HL-60 (cell line): ENCODE results near the gene GOLGA8N.
A peak's percentile ranks its signal among the peaks of the same experiment; 100 is the strongest.

Experiments
- DNase-seq, 2 experiments: peaks; one replicate each; pipeline ENCODE4 v3.0.0-alpha.2; 2010 to 2020; ENCODE audit warnings: low read depth in 1 of 2, low spot score in 1 of 2
- H3K27ac ChIP-seq: fragments of 250-450 bp; sonication (Bioruptor Pico); replicated peaks from 2 replicates; pipeline ENCODE4 v1.5.1; 2020; ENCODE audit warnings: mild to moderate bottlenecking, moderate library complexity
- H3K27me3 ChIP-seq: fragments of 250-450 bp; sonication (Bioruptor Pico); 2 replicates; pipeline ENCODE4 v1.5.1; 2021; ENCODE audit warnings: mild to moderate bottlenecking, moderate library complexity; ENCODE audit not compliant: insufficient read depth, poor library complexity, severe bottlenecking
- H3K4me3 ChIP-seq: replicated peaks from 2 replicates; pipeline ENCODE4 v1.5.1; 2011; ENCODE audit warnings: mild to moderate bottlenecking, control low read depth, low read length; ENCODE audit not compliant: insufficient read depth
- CTCF ChIP-seq: IDR thresholded peaks from one replicate; pipeline ENCODE4 v1.5.1; 2011; ENCODE audit warnings: low read length, control low read depth, inconsistent platforms; ENCODE audit not compliant: insufficient read depth
- GABPA ChIP-seq: IDR thresholded peaks from 2 replicates; pipeline ENCODE4 v1.6.1; 2012; ENCODE audit warnings: low read depth
- POLR2AphosphoS5 ChIP-seq: IDR thresholded peaks from 2 replicates; pipeline ENCODE4 v1.6.1; 2012; ENCODE audit warnings: low read depth
- SPI1 ChIP-seq: IDR thresholded peaks from 2 replicates; pipeline ENCODE4 v1.6.1; 2012; ENCODE audit warnings: low read depth, mild to moderate bottlenecking, borderline replicate concordance
- TF ChIP-seq, protein P1 (sequence below): IDR thresholded peaks from 2 replicates; pipeline ENCODE4 v1.6.1; 2012; ENCODE audit warnings: low read depth; ENCODE audit not compliant: insufficient replicate concordance

Gene GOLGA8N

DNA sequence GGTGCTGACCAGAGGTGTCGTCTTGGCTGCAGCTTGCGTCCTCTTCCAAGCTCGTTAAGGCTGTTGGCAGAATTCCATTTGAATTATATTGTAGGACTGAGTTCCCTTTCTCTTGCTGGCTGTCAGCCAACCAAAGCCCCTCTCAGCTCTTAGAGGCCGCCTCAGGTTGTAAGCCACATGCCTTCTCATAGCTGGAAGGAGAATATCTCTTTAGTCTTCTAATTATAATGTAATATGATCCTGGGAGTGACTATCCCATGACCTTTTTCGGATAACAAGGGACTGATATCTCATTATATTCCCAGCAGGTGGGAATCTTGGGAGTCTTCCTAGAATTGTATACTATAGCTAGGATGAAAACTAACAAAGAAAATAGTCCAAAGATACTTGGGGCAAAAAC lies 53.0 kb downstream of the GOLGA8N start:
- TF ChIP-seq SPI1, result no peak
- no peak for TF ChIP-seq CTCF
- TF ChIP-seq GABPA, result no peak
- TF ChIP-seq, protein P1, sequence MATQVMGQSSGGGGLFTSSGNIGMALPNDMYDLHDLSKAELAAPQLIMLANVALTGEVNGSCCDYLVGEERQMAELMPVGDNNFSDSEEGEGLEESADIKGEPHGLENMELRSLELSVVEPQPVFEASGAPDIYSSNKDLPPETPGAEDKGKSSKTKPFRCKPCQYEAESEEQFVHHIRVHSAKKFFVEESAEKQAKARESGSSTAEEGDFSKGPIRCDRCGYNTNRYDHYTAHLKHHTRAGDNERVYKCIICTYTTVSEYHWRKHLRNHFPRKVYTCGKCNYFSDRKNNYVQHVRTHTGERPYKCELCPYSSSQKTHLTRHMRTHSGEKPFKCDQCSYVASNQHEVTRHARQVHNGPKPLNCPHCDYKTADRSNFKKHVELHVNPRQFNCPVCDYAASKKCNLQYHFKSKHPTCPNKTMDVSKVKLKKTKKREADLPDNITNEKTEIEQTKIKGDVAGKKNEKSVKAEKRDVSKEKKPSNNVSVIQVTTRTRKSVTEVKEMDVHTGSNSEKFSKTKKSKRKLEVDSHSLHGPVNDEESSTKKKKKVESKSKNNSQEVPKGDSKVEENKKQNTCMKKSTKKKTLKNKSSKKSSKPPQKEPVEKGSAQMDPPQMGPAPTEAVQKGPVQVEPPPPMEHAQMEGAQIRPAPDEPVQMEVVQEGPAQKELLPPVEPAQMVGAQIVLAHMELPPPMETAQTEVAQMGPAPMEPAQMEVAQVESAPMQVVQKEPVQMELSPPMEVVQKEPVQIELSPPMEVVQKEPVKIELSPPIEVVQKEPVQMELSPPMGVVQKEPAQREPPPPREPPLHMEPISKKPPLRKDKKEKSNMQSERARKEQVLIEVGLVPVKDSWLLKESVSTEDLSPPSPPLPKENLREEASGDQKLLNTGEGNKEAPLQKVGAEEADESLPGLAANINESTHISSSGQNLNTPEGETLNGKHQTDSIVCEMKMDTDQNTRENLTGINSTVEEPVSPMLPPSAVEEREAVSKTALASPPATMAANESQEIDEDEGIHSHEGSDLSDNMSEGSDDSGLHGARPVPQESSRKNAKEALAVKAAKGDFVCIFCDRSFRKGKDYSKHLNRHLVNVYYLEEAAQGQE, result no peak
- no peak for TF ChIP-seq POLR2AphosphoS5
- Histone ChIP-seq H3K27me3 (no peaks in the 10 kb centered on the region), H3K4me3 (no peak overlapping the region), H3K27ac (no peak overlapping the region)
- DNase-seq, result no peak

DNA sequence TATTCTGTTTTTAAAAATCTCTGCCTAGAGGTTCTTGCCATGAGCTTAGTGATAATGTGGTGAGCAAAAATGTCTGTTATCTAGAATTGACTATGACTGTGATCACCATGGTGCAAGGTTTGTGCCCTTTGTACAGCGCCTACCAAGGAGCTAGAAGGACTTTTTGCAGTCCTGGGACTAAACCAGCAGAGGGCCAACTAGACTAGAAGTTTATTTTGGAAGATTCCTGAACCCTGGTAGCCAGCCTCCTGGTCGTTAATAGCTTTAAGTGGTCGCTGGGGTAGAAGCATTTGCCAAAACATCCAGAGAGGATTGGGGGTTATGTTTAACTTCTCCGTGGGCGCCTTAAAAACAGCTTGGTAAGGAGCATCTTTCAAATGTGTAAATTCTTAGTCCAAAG lies 56.1 kb downstream of the GOLGA8N start:
- no peak for TF ChIP-seq CTCF
- no peak for TF ChIP-seq SPI1
- no peak for TF ChIP-seq POLR2AphosphoS5
- TF ChIP-seq, protein P1, result no peak
- no peak for TF ChIP-seq GABPA
- Histone ChIP-seq H3K27ac (no peak overlapping the region), H3K27me3 (no peaks in the 10 kb centered on the region), H3K4me3 (no peak overlapping the region)
- no peak for DNase-seq

- H3K27me3 ChIP-seq, result no peaks in the 10 kb centered on the region
- no peak for TF ChIP-seq SPI1
- peak; percentile 98 for TF ChIP-seq CTCF
- peak; percentile 41 to 60 for DNase-seq
These were observed 58.1 kb downstream of the GOLGA8N start for GRCh38 chr15:32651229-32651837.

GRCh38 chr15:32652178-32652577 lies 58.9 kb downstream of the GOLGA8N start:
- no peak overlapping the region for H3K27ac ChIP-seq
- DNase-seq, result no peak

More at GRCh38 chr15:32651229-32651837, 58.1 kb downstream of the GOLGA8N start:
- no peak overlapping the region for H3K4me3 ChIP-seq
- no peak overlapping the region for H3K27ac ChIP-seq

More at GRCh38 chr15:32652178-32652577, 58.9 kb downstream of the GOLGA8N start:
- TF ChIP-seq GABPA (no peak), SPI1 (no peak), POLR2AphosphoS5 (no peak), CTCF (no peak)
- H3K27me3 ChIP-seq, result no peaks in the 10 kb centered on the region
- no peak overlapping the region for H3K4me3 ChIP-seq
